ENCODE measurements around the gene HIBCH.

- TF ChIP-seq EZH2 (IDR thresholded peaks at IDR 0.05; ENCODE audit: insufficient read depth, poor library complexity, severe bottlenecking) (no peak), EZH2phosphoT487 (IDR thresholded peaks at IDR 0.05; ENCODE audit: insufficient read depth, low read depth) (no peak)
Measured at GRCh38 chr2:190180313-190181122, 139.1 kb downstream of the HIBCH start.
